Measurements from ENCODE around the gene HSDL2. TPM values are rescaled to one million over a fixed set of nuclear protein-coding genes. Genes with fewer than 3 reads are reported as not detected.

The HSDL2 gene
- total RNA-seq, 1 experiment from 2014 or later: 60.6 TPM

DNA sequence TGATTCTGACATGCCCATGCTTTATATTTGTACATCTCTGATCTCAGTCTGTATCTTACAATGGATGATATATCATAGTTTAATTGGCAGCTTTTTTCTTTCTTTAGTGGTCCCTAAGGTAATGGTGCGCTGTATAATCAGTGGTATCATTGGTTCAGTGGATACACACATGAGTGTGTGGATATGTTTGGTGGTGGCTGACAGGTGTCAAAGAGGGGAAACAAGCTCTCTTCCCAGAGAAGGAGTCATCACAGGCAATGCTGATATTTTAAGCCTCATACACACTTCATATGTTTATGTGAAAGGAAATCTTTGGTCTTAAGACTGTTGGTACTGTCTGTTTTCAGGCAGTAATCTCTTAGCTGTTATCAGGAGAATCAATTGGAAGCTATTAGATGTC lies 54.6 kb downstream of the HSDL2 start:
- H3K36me3 ChIP-seq (ENCODE audit: low read depth): no peaks in the 10 kb centered on the region; the same call in 1 of the 2 replicates
- no TSS peak for BruUV-seq (replicated peaks)
- peaks cover 5% of the 10 kb centered on the region; the same call in 1 of the 2 replicates for H3F3A ChIP-seq (ENCODE audit: insufficient read depth, low read depth)
- H4K20me1 ChIP-seq (ENCODE audit: insufficient read depth): no peaks in the 10 kb centered on the region
- H3K4me3 ChIP-seq: no peak overlapping the region
- POLR2A ChIA-PET (ENCODE audit: unreplicated experiment): no interaction called here
- intact Hi-C loops (cut with micrococcal nuclease; ENCODE audit: unreplicated experiment): no loop called here
- CTCF ChIA-PET: interaction anchor here (0.6 kb wide), 1 partner anchor 242 kb away, joined by 6 read pairs; no protein-coding TSS in a partner anchor
- no peaks in the 10 kb centered on the region for H3K9me3 ChIP-seq (ENCODE audit: insufficient read depth, low read depth)
- no peak overlapping the region for H3K27ac ChIP-seq
- no peak overlapping the region for H3K4me2 ChIP-seq
- no peaks in the 10 kb centered on the region for H3K4me1 ChIP-seq (replicated peaks; ENCODE audit: insufficient read depth)
- H2AFZ ChIP-seq: no peak overlapping the region
- H3K27me3 ChIP-seq (ENCODE audit: insufficient read depth, low read depth): no peaks in the 10 kb centered on the region
- DNase-seq: no peak
- no peaks in the 10 kb centered on the region for H3K79me2 ChIP-seq (ENCODE audit: low read depth)
- H3K9me2 ChIP-seq (ENCODE audit: insufficient read depth): no peaks in the 10 kb centered on the region
- TF ChIP-seq EZH2 (IDR thresholded peaks at IDR 0.05; ENCODE audit: low read depth): no peak
- TF ChIP-seq, protein P1, sequence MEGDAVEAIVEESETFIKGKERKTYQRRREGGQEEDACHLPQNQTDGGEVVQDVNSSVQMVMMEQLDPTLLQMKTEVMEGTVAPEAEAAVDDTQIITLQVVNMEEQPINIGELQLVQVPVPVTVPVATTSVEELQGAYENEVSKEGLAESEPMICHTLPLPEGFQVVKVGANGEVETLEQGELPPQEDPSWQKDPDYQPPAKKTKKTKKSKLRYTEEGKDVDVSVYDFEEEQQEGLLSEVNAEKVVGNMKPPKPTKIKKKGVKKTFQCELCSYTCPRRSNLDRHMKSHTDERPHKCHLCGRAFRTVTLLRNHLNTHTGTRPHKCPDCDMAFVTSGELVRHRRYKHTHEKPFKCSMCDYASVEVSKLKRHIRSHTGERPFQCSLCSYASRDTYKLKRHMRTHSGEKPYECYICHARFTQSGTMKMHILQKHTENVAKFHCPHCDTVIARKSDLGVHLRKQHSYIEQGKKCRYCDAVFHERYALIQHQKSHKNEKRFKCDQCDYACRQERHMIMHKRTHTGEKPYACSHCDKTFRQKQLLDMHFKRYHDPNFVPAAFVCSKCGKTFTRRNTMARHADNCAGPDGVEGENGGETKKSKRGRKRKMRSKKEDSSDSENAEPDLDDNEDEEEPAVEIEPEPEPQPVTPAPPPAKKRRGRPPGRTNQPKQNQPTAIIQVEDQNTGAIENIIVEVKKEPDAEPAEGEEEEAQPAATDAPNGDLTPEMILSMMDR (conservative IDR thresholded peaks at IDR 0.05): no peak

DNA sequence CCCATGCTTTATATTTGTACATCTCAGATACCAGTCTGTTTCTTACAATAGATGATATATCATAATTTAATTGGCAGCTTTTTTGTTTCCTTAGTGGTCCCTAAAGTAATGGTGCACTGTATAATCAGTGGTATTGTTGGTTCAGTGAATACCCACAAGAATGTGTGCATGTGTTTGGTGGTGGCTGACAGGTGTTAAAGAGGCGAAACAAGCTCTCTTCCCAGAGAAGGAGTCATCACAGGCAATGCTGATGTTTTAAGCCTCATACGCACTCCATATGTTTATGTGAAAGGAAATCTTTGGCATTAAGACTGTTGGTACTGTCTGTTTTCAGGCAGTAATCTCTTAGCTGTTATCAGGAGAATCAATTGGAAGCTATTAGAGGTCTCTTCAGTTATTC lies 57.5 kb downstream of the HSDL2 start:
- Histone ChIP-seq H3K4me1 (replicated peaks; ENCODE audit: insufficient read depth) (no peaks in the 10 kb centered on the region), H3K4me2 (no peak overlapping the region), H2AFZ (no peak overlapping the region), H4K20me1 (ENCODE audit: insufficient read depth) (no peaks in the 10 kb centered on the region), H3K9me2 (ENCODE audit: insufficient read depth) (no peaks in the 10 kb centered on the region), H3K27ac (no peak overlapping the region), H3F3A (ENCODE audit: insufficient read depth, low read depth) (peaks cover 7% of the 10 kb centered on the region; the same call in 1 of the 2 replicates), H3K27me3 (ENCODE audit: insufficient read depth, low read depth) (no peaks in the 10 kb centered on the region), H3K9me3 (ENCODE audit: insufficient read depth, low read depth) (no peaks in the 10 kb centered on the region), H3K4me3 (no peak overlapping the region), H3K79me2 (ENCODE audit: low read depth) (no peaks in the 10 kb centered on the region), H3K36me3 (ENCODE audit: low read depth) (no peaks in the 10 kb centered on the region; the same call in 1 of the 2 replicates)
- TF ChIP-seq, protein P1 (conservative IDR thresholded peaks at IDR 0.05): no peak
- TF ChIP-seq EZH2 (IDR thresholded peaks at IDR 0.05; ENCODE audit: low read depth): no peak
- CTCF ChIA-PET: no interaction called here
- DNase-seq: no peak
- POLR2A ChIA-PET (ENCODE audit: unreplicated experiment): interaction anchor here (0.7 kb wide), 1 partner anchor 287 kb away, joined by 7 read pairs; no protein-coding TSS in a partner anchor
- BruUV-seq (replicated peaks): no TSS peak
- intact Hi-C loops (cut with micrococcal nuclease; ENCODE audit: unreplicated experiment): no loop called here

DNA sequence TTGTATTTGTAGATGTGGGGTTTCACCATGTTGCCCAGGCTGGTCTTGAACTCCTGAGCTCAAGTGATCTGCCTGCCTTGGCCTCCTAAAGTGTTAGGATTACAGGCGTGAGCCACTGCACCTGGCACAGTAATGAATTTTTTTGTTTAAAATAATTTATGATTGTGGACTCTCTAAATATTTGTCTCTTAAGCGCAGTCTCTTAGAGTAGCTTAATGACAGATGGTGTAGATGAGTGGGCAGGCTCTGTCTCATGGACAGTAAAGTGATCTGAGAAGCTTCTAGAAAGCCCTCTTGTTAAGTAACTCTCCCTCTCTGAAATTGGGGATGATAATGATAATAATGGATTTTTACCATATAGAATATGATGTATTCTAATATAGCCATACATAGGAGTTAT lies 59.3 kb downstream of the HSDL2 start:
- CTCF ChIA-PET: no interaction called here
- intact Hi-C loops (cut with micrococcal nuclease; ENCODE audit: unreplicated experiment): no loop called here

More for the DNA sequence above, 59.3 kb downstream of the HSDL2 start:
- POLR2A ChIA-PET (ENCODE audit: unreplicated experiment): interaction anchor here (0.6 kb wide), 1 partner anchor 263 kb away, joined by 3 read pairs; no protein-coding TSS in a partner anchor
- H3K4me2 ChIP-seq: no peak overlapping the region
- no peak for DNase-seq
- H3K4me1 ChIP-seq (replicated peaks; ENCODE audit: insufficient read depth): no peaks in the 10 kb centered on the region
- no peaks in the 10 kb centered on the region for H3K9me2 ChIP-seq (ENCODE audit: insufficient read depth)
- H3F3A ChIP-seq (ENCODE audit: insufficient read depth, low read depth): peaks cover 9% of the 10 kb centered on the region; the same call in 1 of the 2 replicates
- no peaks in the 10 kb centered on the region; the same call in 1 of the 2 replicates for H3K36me3 ChIP-seq (ENCODE audit: low read depth)
- H4K20me1 ChIP-seq (ENCODE audit: insufficient read depth): no peaks in the 10 kb centered on the region
- H3K79me2 ChIP-seq (ENCODE audit: low read depth): no peaks in the 10 kb centered on the region
- no peaks in the 10 kb centered on the region for H3K27me3 ChIP-seq (ENCODE audit: insufficient read depth, low read depth)
- no peak overlapping the region for H2AFZ ChIP-seq
- no peak for TF ChIP-seq EZH2 (IDR thresholded peaks at IDR 0.05; ENCODE audit: low read depth)
- TF ChIP-seq, protein P1 (conservative IDR thresholded peaks at IDR 0.05): no peak
- no TSS peak for BruUV-seq (replicated peaks)
- H3K27ac ChIP-seq: no peak overlapping the region
- no peaks in the 10 kb centered on the region for H3K9me3 ChIP-seq (ENCODE audit: insufficient read depth, low read depth)
- no peak overlapping the region for H3K4me3 ChIP-seq

All from PC-9 (cell line).